Measurements from ENCODE around the gene CDC42SE2. TPM values are rescaled to one million over a fixed set of nuclear protein-coding genes. Genes with fewer than 3 reads are reported as not detected.

CDC42SE2 gene
- total and polyA plus RNA-seq, 2 of the 4 experiments (the other 2 are of a cell fraction): 12.5 to 19.4 TPM

- dilution Hi-C loops (cut with HindIII; ENCODE audit: low sequenced_read_pairs, unreplicated experiment): no loop called here
- Histone ChIP-seq H3K79me1 (ENCODE audit: low read depth in 1 of 2, low read length in 2 of 2) (peaks cover 38 to 49% of the 10 kb centered on the region in 2 experiments), H2AK5ac (ENCODE audit: low read depth, low read length) (no peak overlapping the region), H2BK120ac (ENCODE audit: low read depth, low read length) (no peak overlapping the region), H3K4me1 (ENCODE audit: control insufficient read depth, insufficient read depth, low read length) (peaks cover 3% of the 10 kb centered on the region), H4K91ac (ENCODE audit: insufficient read depth, low read depth, low read length) (no peak overlapping the region), H3K18ac (ENCODE audit: low read depth, low read length) (no peak overlapping the region), H3K4me3 (ENCODE audit: insufficient read depth, low read depth, low read length) (no peak overlapping the region), H3K4me2 (ENCODE audit: low read depth, low read length) (no peak overlapping the region), H2BK5ac (ENCODE audit: low read depth, low read length, poor library complexity, severe bottlenecking) (no peak overlapping the region), H2AFZ (replicated peaks; ENCODE audit: low read length, poor library complexity) (no peak overlapping the region), H3K27me3 (ENCODE audit: control insufficient read depth, insufficient read depth, low read length) (no peaks in the 10 kb centered on the region), H4K5ac (ENCODE audit: low read depth, low read length) (no peak overlapping the region), H2BK15ac (ENCODE audit: low read depth, low read length) (no peak overlapping the region), H2BK20ac (ENCODE audit: low read depth, low read length) (no peak overlapping the region), H3K36me3 (ENCODE audit: control insufficient read depth, insufficient read depth, low read length) (0 out of 2 replicates have a peak, but pooled peaks cover 1% of the 10 kb centered on the region), H3K9ac (ENCODE audit: low read depth, low read length) (no peak overlapping the region), H3K14ac (replicated peaks; ENCODE audit: low read depth, low read length) (no peak overlapping the region), H4K8ac (ENCODE audit: low read depth in 2 of 2, low read length in 2 of 2) (no peak overlapping the region), H3K9me3 (ENCODE audit: control insufficient read depth, insufficient read depth, low read length) (no peaks in the 10 kb centered on the region; the same call in 1 of the 2 replicates), H4K20me1 (ENCODE audit: insufficient read depth, low read length) (peaks cover 14% of the 10 kb centered on the region; the same call in 1 of the 2 replicates), H3K56ac (ENCODE audit: extremely low read depth, insufficient read depth, low read length) (no peak overlapping the region), H2AK9ac (replicated peaks; ENCODE audit: low read depth, low read length, poor library complexity) (no peak overlapping the region), H3K23ac (ENCODE audit: low read depth, low read length) (no peak overlapping the region), H3K4ac (ENCODE audit: low read depth, low read length) (no peak overlapping the region), H3K27ac (ENCODE audit: insufficient read depth, low read length) (no peak overlapping the region), H3K9me1 (ENCODE audit: insufficient read depth, low read length) (peaks cover 3% of the 10 kb centered on the region; the same call in 1 of the 2 replicates)
- CTCF ChIA-PET: no interaction called here
- BruUV-seq (replicated peaks): no TSS peak
- no peak for TF ChIP-seq RCOR1 (IDR thresholded peaks at IDR 0.05; ENCODE audit: insufficient replicate concordance, low read length)
- no peak for TF ChIP-seq CHD1 (IDR thresholded peaks at IDR 0.05; ENCODE audit: low read depth, low read length)
- TF ChIP-seq RAD21 (IDR thresholded peaks at IDR 0.05; ENCODE audit: low read length): no peak
- intact Hi-C loops (cut with micrococcal nuclease): no loop called here
- ATAC-seq (ENCODE audit: low read depth) (no peak), DNase-seq (no peak)
- POLR2A ChIA-PET (ENCODE audit: unreplicated experiment): no interaction called here
- in situ Hi-C loops (cut with MboI; ENCODE audit: low sequenced_read_pairs): no loop called here
Measured at GRCh38 chr5:131318455-131318854, 54.6 kb downstream of the CDC42SE2 start.
